CD14-positive monocyte (primary cell): Measurements from ENCODE around the gene BAZ2B. TPM values are rescaled to one million over a fixed set of nuclear protein-coding genes. Genes with fewer than 3 reads are reported as not detected.

Source experiments
- DNase-seq, 3 donors: peaks; one replicate each; pipeline ENCODE4 v3.0.0-alpha.2; 2011 to 2022
- H2AFZ ChIP-seq: 2 replicates; pipeline ENCODE4 v1.6.0; 2012; ENCODE audit warnings: mild to moderate bottlenecking, low read depth, low read length, inconsistent platforms; ENCODE audit not compliant: insufficient read depth, poor library complexity, severe bottlenecking
- H3K27ac ChIP-seq, 2 donors: 1 replicate in 1 of 2; 2 replicates in 1 of 2; pipeline ENCODE4 v1.5.1; 2012 to 2013; ENCODE audit warnings: low read length in 2 of 2, control low read depth in 1 of 2, inconsistent platforms in 1 of 2, low read depth in 1 of 2, mild to moderate bottlenecking in 1 of 2
- H3K27me3 ChIP-seq, 2 donors: one replicate each; pipeline versions ENCODE4 v1.6.0 to v1.6.1; 2011 to 2013; ENCODE audit warnings: low read length in 2 of 2; ENCODE audit not compliant: control insufficient read depth in 2 of 2, insufficient read depth in 2 of 2
- H3K36me3 ChIP-seq, 2 donors: replicated peaks in 1 of 2; 1 replicate in 1 of 2; 2 replicates in 1 of 2; pipeline versions ENCODE4 v1.5.1 to v1.6.1; 2012 to 2013; ENCODE audit warnings: low read length in 2 of 2, control low read depth in 1 of 2, inconsistent platforms in 1 of 2, mild to moderate bottlenecking in 1 of 2; ENCODE audit not compliant: insufficient read depth in 2 of 2, control insufficient read depth in 1 of 2
- H3K4me1 ChIP-seq, 2 donors: 1 replicate in 1 of 2; 2 replicates in 1 of 2; pipeline versions ENCODE4 v1.5.1 to v1.6.1; 2012 to 2013; ENCODE audit warnings: low read length in 2 of 2, control low read depth in 1 of 2, inconsistent platforms in 1 of 2, mild to moderate bottlenecking in 1 of 2, moderate library complexity in 1 of 2; ENCODE audit not compliant: insufficient read depth in 2 of 2, control insufficient read depth in 1 of 2
- H3K4me2 ChIP-seq: replicated peaks from 2 replicates; pipeline ENCODE3; 2012; ENCODE audit warnings: low read length, moderate library complexity, mild to moderate bottlenecking; ENCODE audit not compliant: poor library complexity, severe bottlenecking; ENCODE audit errors: extremely low read depth
- H3K4me3 ChIP-seq, 3 experiments: fragments of 200-600 bp in 1 of 3; sonication (generic) in 1 of 3; replicated peaks in 1 of 3; 1 replicate in 2 of 3; 2 replicates in 1 of 3; pipeline ENCODE4 v1.5.1; 2011 to 2013; ENCODE audit warnings: low read length in 3 of 3, mild to moderate bottlenecking in 3 of 3, control low read depth in 2 of 3, low read depth in 2 of 3, inconsistent platforms in 1 of 3, moderate library complexity in 1 of 3
- H3K79me2 ChIP-seq: 2 replicates; pipeline ENCODE4 v1.6.0; 2012; ENCODE audit warnings: mild to moderate bottlenecking, control low read depth, inconsistent platforms, low read length, moderate library complexity; ENCODE audit not compliant: insufficient read depth
- H3K9ac ChIP-seq: 2 replicates; pipeline ENCODE4 v1.6.0; 2017; ENCODE audit warnings: low read length, mild to moderate bottlenecking; ENCODE audit not compliant: insufficient read depth, poor library complexity, severe bottlenecking
- H3K9me3 ChIP-seq, 2 donors: replicated peaks in 1 of 2; 1 replicate in 1 of 2; 2 replicates in 1 of 2; pipeline versions ENCODE4 v1.5.1 to v1.6.1; 2012 to 2013; ENCODE audit warnings: low read length in 2 of 2, control low read depth in 1 of 2; ENCODE audit not compliant: control insufficient read depth in 1 of 2, insufficient read depth in 1 of 2
- H4K20me1 ChIP-seq: 2 replicates; pipeline ENCODE4 v1.6.0; 2012; ENCODE audit warnings: mild to moderate bottlenecking, low read length, control low read depth, moderate library complexity; ENCODE audit not compliant: insufficient read depth
- H3K27ac Mint-ChIP-seq, 7 donors: one replicate each; pipeline ENCODE4 v1.8.0; 2020; ENCODE audit warnings: mild to moderate bottlenecking in 7 of 7, mixed read lengths in 7 of 7, moderate library complexity in 6 of 7, inconsistent platforms in 2 of 7
- H3K27me3 Mint-ChIP-seq, 3 donors: one replicate each; pipeline ENCODE4 v1.8.0; 2021 to 2022; ENCODE audit warnings: low read depth in 3 of 3, mild to moderate bottlenecking in 3 of 3, mixed read lengths in 3 of 3, moderate library complexity in 3 of 3, inconsistent platforms in 1 of 3
- H3K36me3 Mint-ChIP-seq, 2 donors: one replicate each; pipeline ENCODE4 v1.8.0; 2020; ENCODE audit warnings: mixed read lengths in 2 of 2, inconsistent platforms in 1 of 2, mild to moderate bottlenecking in 1 of 2
- H3K4me1 Mint-ChIP-seq: one replicate; pipeline ENCODE4 v1.8.0; 2020; ENCODE audit warnings: mild to moderate bottlenecking, mixed read lengths
- H3K4me3 Mint-ChIP-seq, 2 donors: one replicate each; pipeline ENCODE4 v1.8.0; 2020; ENCODE audit warnings: mild to moderate bottlenecking in 2 of 2, mixed read lengths in 2 of 2, moderate library complexity in 1 of 2
- H3K9me3 Mint-ChIP-seq, 7 donors: one replicate each; pipeline ENCODE4 v1.8.0; 2020 to 2022; ENCODE audit warnings: mixed read lengths in 7 of 7, mild to moderate bottlenecking in 6 of 7, moderate library complexity in 6 of 7, inconsistent platforms in 2 of 7
- WGBS: methylation state at CpG from one replicate; pipeline ENCODE4 v1.1.5; 2013; ENCODE audit warnings: missing lambda C conversion rate; ENCODE audit not compliant: insufficient coverage; 5-methylcytosine and 5-hydroxymethylcytosine counted together
- intact Hi-C, 2 donors: fragments of 100-400 bp; cut with micrococcal nuclease; formaldehyde crosslinking; loops; one replicate each; pipeline versions ENCODE4 v1.15.0 to v1.15.1; 2023
- polyA plus RNA-seq, 3 donors: library from polyadenylated mRNA; depleted of rRNA in 1 of 3; unstranded in 2 of 3; stranded (reverse) in 1 of 3; fragments of 300-500 nt in 2 of 3; fragments of >200 nt in 1 of 3; fragmentation: Illumina TruSeq in 2 of 3; gene quantifications; 1 replicate in 2 of 3; 2 replicates in 1 of 3; pipeline ENCODE4 v1.2.3, GENCODE V29; 2012 to 2021
- TF ChIP-seq, protein P1 (sequence below): fragments of 200-600 bp; IDR thresholded peaks from one replicate; pipeline ENCODE4 v1.8.0; 2022; ENCODE audit warnings: antibody characterized with exemption, mild to moderate bottlenecking

Gene BAZ2B
- polyA plus RNA-seq, 3 donors = 12.9 to 34.2 (median 31.6) TPM

DNA sequence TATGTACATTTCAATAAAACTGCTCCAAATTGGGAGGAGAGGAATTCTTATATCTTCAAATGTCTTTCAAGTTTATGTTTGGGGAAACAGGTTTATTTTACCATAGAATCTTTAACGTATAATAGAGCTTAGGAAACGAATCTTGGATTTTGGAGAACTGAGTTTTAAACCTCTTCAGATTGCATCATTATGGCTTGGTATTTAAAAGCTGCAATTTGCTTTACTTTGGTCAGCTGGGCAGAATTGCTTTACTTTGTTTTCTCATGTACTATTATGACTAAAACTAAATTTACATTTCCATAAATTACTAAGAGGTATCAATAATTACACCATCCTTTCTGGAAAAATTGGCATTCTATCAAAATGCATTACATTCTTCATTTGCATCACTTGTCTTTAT lies 54.6 kb downstream of the BAZ2B start:
- H3K4me1 ChIP-seq = peaks cover 17 to 25% of the 10 kb centered on the region in 2 donors
- peaks cover 46% of the 10 kb centered on the region for H3K4me1 Mint-ChIP-seq
- no CpG with 5 or more reads among the region's 2 CpGs for WGBS
- DNase-seq = peak; percentile 21 to 67 (median 29)
- no peak overlapping the region for H3K9ac ChIP-seq
- H3K27me3 Mint-ChIP-seq = no peaks in the 10 kb centered on the region
- H3K9me3 ChIP-seq = no peaks in the 10 kb centered on the region
- H3K27ac Mint-ChIP-seq = peak overlapping the region; percentile 67 to 89 (median 87)
- peaks cover 0 to 4% (median 0%) of the 10 kb centered on the region in 7 donors for H3K9me3 Mint-ChIP-seq
- H3K79me2 ChIP-seq = peaks cover 93% of the 10 kb centered on the region
- H3K36me3 ChIP-seq = peaks cover 0 to 8% of the 10 kb centered on the region in 2 donors
- no peak overlapping the region for H3K4me3 Mint-ChIP-seq
- intact Hi-C loops = no loop called here
- peaks cover 43% of the 10 kb centered on the region for H4K20me1 ChIP-seq
- H3K27me3 ChIP-seq = no peaks in the 10 kb centered on the region
- H2AFZ ChIP-seq = no peak overlapping the region
- H3K4me3 ChIP-seq = peak overlapping the region in 1 of 3 experiments; percentile 13
- peak overlapping the region in 1 of 2 donors; percentile 74 for H3K27ac ChIP-seq
- H3K36me3 Mint-ChIP-seq = peaks cover 15 to 32% of the 10 kb centered on the region in 2 donors
- H3K4me2 ChIP-seq = peak overlapping the region; percentile 20
- TF ChIP-seq, protein P1, sequence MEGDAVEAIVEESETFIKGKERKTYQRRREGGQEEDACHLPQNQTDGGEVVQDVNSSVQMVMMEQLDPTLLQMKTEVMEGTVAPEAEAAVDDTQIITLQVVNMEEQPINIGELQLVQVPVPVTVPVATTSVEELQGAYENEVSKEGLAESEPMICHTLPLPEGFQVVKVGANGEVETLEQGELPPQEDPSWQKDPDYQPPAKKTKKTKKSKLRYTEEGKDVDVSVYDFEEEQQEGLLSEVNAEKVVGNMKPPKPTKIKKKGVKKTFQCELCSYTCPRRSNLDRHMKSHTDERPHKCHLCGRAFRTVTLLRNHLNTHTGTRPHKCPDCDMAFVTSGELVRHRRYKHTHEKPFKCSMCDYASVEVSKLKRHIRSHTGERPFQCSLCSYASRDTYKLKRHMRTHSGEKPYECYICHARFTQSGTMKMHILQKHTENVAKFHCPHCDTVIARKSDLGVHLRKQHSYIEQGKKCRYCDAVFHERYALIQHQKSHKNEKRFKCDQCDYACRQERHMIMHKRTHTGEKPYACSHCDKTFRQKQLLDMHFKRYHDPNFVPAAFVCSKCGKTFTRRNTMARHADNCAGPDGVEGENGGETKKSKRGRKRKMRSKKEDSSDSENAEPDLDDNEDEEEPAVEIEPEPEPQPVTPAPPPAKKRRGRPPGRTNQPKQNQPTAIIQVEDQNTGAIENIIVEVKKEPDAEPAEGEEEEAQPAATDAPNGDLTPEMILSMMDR = no peak

DNA sequence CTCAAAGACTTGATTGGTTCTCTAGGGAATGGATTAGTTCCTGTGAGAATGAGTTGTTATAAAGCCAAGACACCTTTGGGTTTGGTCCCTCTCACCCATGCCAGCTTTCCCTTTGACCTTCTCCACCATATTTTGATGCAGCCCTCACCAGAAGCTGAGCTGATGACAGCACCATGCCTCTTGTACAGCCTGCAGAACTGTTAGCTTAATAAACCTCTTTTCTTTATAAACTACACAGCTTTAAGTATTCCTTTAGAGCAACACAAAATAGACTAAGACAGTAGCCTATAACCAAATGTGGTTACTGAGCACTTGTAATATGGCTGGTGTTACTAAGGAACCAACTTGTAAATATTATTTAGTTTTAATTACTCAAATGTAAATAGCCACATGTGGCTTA lies 55.1 kb downstream of the BAZ2B start:
- Mint-ChIP-seq H3K4me1 (peaks cover 50% of the 10 kb centered on the region), H3K4me3 (no peak overlapping the region), H3K27ac (peak overlapping the region; percentile 20 to 89 (median 86)), H3K27me3 (no peaks in the 10 kb centered on the region), H3K36me3 (peaks cover 15 to 27% of the 10 kb centered on the region in 2 donors), H3K9me3 (peaks cover 0 to 4% (median 0%) of the 10 kb centered on the region in 7 donors)
- DNase-seq = no peak
- intact Hi-C loops = no loop called here
- Histone ChIP-seq H3K4me2 (peak overlapping the region; percentile 20), H3K9me3 (no peaks in the 10 kb centered on the region), H3K27me3 (no peaks in the 10 kb centered on the region), H3K79me2 (peaks cover 93% of the 10 kb centered on the region), H3K36me3 (peaks cover 0 to 8% of the 10 kb centered on the region in 2 donors), H3K27ac (peak overlapping the region in 1 of 2 donors; percentile 74), H3K4me3 (no peak overlapping the region), H3K9ac (no peak overlapping the region), H2AFZ (no peak overlapping the region), H3K4me1 (peaks cover 17 to 29% of the 10 kb centered on the region in 2 donors), H4K20me1 (peaks cover 37% of the 10 kb centered on the region)
- TF ChIP-seq, protein P1 = no peak
